Peyer's patch (tissue), 4 donors: ENCODE measurements around the gene MKRN2OS. TPM values are rescaled to one million over a fixed set of nuclear protein-coding genes. Genes with fewer than 3 reads are reported as not detected.

ENCODE experiments used
- DNase-seq, 3 donors: peaks; one replicate each; pipeline ENCODE4 v3.0.0-alpha.2; 2017 to 2019
- H3K27ac ChIP-seq, 4 donors: fragments of 200-600 bp; sonication (generic); one replicate each; pipeline ENCODE4 v1.5.1; 2016 to 2019
- H3K27me3 ChIP-seq, 2 donors: fragments of 200-600 bp; sonication (generic); one replicate each; pipeline ENCODE4 v1.5.1; 2019
- H3K36me3 ChIP-seq, 3 donors: fragments of 200-600 bp; sonication (generic); one replicate each; pipeline ENCODE4 v1.5.1; 2016 to 2019
- H3K4me1 ChIP-seq, 4 donors: fragments of 200-600 bp; sonication (generic); one replicate each; pipeline ENCODE4 v1.5.1; 2016 to 2019
- H3K4me3 ChIP-seq, 4 donors: fragments of 200-600 bp; sonication (generic); 1 replicate in 3 of 4; 2 replicates in 1 of 4; pipeline ENCODE4 v1.5.1; 2016 to 2019; ENCODE audit warnings: mild to moderate bottlenecking in 1 of 4
- H3K9me3 ChIP-seq, 4 donors: fragments of 200-600 bp; sonication (generic); one replicate each; pipeline ENCODE4 v1.5.1; 2016 to 2019; ENCODE audit warnings: mild to moderate bottlenecking in 1 of 4
- POLR2A ChIP-seq, 2 donors: fragments of 450-650 bp; IDR thresholded peaks; one replicate each; pipeline ENCODE4 v1.5.1; 2017; ENCODE audit warnings: antibody characterized with exemption in 2 of 2, mild to moderate bottlenecking in 2 of 2, moderate library complexity in 2 of 2
- total RNA-seq, 4 donors: library from RNA; depleted of rRNA; stranded (reverse); fragments of >200 nt; gene quantifications; one replicate each; pipeline ENCODE4 v1.1.0, GENCODE V29; 2016
- TF ChIP-seq, protein P1 (sequence below), 6 experiments: fragments of 450-650 bp in 4 of 6; fragments of 200-600 bp in 2 of 6; sonication (generic) in 1 of 6; IDR thresholded peaks; one replicate each; pipeline ENCODE4 v1.5.1; 2017 to 2019; ENCODE audit warnings: antibody characterized with exemption in 6 of 6, mild to moderate bottlenecking in 3 of 6, moderate library complexity in 1 of 6

Gene MKRN2OS
- total RNA-seq, 4 donors from 2014 or later = 6.6 to 17.2 (median 9.6) TPM

DNA sequence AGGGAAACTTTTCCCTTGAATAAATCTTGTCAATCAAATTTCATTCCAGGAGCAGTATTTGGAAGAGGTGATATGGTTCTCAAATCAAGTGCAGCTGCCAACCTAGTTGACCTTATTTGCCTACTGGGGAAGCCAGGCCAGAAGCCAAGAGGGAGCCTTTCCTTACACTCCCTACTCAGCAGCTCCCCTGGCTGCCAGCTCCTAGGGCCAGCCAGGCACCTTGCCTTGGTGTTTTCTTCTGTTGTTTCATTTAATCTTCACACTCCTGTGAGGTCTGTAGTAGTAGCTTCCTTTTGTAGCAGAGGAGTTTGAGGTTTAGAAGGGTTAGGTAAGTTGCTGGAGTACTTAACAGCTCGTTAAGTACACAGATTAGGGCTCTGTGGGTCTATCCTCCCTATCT lies 22.6 kb downstream of the MKRN2OS start:
- TF ChIP-seq POLR2A (IDR thresholded peaks at IDR 0.05) = no peak
- H3K4me3 ChIP-seq = no peak overlapping the region
- no peaks in the 10 kb centered on the region for H3K9me3 ChIP-seq
- no peaks in the 10 kb centered on the region for H3K27me3 ChIP-seq
- H3K4me1 ChIP-seq = no peaks in the 10 kb centered on the region
- H3K27ac ChIP-seq = no peak overlapping the region
- no peak for DNase-seq
- peaks cover 0 to 14% (median 0%) of the 10 kb centered on the region in 3 donors for H3K36me3 ChIP-seq

DNA sequence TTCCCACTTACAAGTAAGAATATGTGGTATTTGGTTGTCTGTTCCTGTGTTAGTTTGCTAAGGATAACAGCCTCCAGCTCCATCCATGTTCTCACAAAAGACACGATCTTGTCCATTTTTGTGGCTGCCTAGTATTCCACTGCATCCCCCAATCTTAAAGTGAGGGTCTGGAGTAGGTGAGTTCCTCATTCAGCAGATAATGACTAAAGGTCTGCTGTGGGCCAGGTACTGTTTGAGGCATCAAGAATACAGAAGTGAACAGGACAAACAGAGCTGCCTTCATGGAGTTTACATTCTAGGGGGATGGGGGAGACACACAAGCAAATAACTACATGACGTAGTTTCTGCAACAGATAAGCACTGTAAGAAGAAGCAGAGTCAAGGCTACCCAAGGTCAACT lies 24.3 kb downstream of the MKRN2OS start:
- peaks cover 0 to 9% (median 0%) of the 10 kb centered on the region in 3 donors for H3K36me3 ChIP-seq
- no peak overlapping the region for H3K4me3 ChIP-seq
- no peaks in the 10 kb centered on the region for H3K27me3 ChIP-seq
- DNase-seq = no peak
- no peaks in the 10 kb centered on the region for H3K4me1 ChIP-seq
- no peak overlapping the region for H3K27ac ChIP-seq
- no peak for TF ChIP-seq POLR2A (IDR thresholded peaks at IDR 0.05)
- TF ChIP-seq, protein P1, sequence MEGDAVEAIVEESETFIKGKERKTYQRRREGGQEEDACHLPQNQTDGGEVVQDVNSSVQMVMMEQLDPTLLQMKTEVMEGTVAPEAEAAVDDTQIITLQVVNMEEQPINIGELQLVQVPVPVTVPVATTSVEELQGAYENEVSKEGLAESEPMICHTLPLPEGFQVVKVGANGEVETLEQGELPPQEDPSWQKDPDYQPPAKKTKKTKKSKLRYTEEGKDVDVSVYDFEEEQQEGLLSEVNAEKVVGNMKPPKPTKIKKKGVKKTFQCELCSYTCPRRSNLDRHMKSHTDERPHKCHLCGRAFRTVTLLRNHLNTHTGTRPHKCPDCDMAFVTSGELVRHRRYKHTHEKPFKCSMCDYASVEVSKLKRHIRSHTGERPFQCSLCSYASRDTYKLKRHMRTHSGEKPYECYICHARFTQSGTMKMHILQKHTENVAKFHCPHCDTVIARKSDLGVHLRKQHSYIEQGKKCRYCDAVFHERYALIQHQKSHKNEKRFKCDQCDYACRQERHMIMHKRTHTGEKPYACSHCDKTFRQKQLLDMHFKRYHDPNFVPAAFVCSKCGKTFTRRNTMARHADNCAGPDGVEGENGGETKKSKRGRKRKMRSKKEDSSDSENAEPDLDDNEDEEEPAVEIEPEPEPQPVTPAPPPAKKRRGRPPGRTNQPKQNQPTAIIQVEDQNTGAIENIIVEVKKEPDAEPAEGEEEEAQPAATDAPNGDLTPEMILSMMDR (IDR thresholded peaks at IDR 0.05) = no peak
- no peaks in the 10 kb centered on the region for H3K9me3 ChIP-seq

DNA sequence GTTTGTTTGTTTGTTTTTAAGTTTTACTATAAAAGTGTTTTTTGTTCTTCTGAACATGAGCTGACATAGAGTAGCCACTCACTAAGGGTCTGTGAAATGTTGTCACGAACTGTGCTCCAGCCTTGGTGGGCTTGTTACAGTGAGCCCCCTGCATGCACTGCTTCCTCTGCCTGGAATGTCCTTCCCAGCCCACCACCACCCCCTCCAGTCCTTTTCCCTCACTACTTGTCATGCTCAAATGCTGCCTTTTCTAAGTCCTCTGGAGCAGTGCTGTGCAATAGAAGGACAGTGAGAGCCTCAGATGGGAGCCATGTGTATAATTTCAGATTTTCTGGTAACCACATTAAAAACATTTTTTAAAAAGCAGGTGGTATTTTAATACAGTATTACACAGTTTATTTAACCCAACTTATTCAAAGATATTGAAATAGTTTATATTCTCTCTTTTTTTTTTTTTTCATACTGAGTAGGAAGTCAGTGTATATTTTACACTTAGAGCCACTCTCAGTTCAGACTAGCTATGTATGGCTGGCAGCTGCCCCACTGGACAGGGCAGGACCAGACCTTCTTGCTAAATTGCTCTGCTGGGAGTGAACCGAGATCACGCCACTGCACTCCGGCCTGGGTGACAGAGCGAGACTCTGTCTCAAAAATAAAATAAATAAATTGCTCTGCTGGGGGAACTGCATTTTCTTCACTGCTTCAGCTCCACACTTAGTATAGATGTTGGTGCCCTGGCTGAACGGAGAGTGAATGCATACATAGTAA lies 26.9 kb downstream of the MKRN2OS start:
- Histone ChIP-seq H3K4me3 (no peak overlapping the region), H3K27ac (no peak overlapping the region), H3K9me3 (no peaks in the 10 kb centered on the region), H3K4me1 (no peaks in the 10 kb centered on the region), H3K36me3 (peaks cover 0 to 6% (median 0%) of the 10 kb centered on the region in 3 donors), H3K27me3 (no peaks in the 10 kb centered on the region)
- DNase-seq = no peak
- TF ChIP-seq, protein P1 (IDR thresholded peaks at IDR 0.05) = no peak
- TF ChIP-seq POLR2A (IDR thresholded peaks at IDR 0.05) = no peak

DNA sequence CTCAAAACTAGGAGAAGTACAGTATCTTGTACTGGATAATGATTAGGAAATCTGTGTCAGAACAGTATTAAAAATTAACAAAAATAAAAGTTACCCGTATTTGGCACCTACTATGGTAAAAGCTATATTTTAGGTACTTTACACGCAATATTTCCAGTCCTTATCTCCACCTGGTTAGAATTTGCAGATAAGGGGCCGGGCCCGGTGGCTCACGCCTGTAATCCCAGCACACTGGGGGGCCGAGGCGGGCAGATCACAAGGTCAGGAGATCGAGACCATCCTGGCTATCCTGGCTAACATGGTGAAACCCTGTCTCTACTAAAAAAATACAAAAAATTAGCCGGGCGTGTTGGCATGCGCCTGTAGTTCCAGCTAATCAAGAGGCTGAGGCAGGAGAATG lies 28.4 kb downstream of the MKRN2OS start:
- no peak for DNase-seq
- Histone ChIP-seq H3K27ac (no peak overlapping the region), H3K36me3 (no peaks in the 10 kb centered on the region), H3K4me3 (no peak overlapping the region), H3K27me3 (no peaks in the 10 kb centered on the region), H3K4me1 (no peaks in the 10 kb centered on the region), H3K9me3 (no peaks in the 10 kb centered on the region)
- no peak for TF ChIP-seq POLR2A (IDR thresholded peaks at IDR 0.05)
- TF ChIP-seq, protein P1 (IDR thresholded peaks at IDR 0.05) = no peak

DNA sequence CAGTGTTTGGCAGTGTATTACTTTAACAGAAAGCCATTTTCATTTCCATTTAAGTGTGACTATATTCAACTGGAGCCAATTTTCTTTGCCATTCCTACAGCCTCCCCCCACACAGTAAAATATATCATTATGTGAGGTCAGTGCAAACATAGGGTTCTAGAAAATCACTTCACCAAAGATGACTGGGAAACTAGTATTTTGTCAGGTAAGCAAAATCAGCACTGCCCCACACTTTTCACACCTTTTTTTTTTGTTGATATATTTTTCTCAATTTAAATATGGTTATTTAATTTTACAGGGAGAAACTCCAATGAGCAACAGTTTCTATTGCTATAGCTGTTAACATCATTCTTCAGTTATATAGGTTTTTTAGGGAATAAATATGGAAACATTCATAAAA lies 29.7 kb downstream of the MKRN2OS start:
- H3K4me1 ChIP-seq = no peaks in the 10 kb centered on the region
- H3K27me3 ChIP-seq = no peaks in the 10 kb centered on the region
- no peak for DNase-seq
- no peak overlapping the region for H3K27ac ChIP-seq
- TF ChIP-seq POLR2A (IDR thresholded peaks at IDR 0.05) = no peak
- TF ChIP-seq, protein P1 (IDR thresholded peaks at IDR 0.05) = no peak
- H3K9me3 ChIP-seq = no peaks in the 10 kb centered on the region
- H3K36me3 ChIP-seq = no peaks in the 10 kb centered on the region
- no peak overlapping the region for H3K4me3 ChIP-seq

DNA sequence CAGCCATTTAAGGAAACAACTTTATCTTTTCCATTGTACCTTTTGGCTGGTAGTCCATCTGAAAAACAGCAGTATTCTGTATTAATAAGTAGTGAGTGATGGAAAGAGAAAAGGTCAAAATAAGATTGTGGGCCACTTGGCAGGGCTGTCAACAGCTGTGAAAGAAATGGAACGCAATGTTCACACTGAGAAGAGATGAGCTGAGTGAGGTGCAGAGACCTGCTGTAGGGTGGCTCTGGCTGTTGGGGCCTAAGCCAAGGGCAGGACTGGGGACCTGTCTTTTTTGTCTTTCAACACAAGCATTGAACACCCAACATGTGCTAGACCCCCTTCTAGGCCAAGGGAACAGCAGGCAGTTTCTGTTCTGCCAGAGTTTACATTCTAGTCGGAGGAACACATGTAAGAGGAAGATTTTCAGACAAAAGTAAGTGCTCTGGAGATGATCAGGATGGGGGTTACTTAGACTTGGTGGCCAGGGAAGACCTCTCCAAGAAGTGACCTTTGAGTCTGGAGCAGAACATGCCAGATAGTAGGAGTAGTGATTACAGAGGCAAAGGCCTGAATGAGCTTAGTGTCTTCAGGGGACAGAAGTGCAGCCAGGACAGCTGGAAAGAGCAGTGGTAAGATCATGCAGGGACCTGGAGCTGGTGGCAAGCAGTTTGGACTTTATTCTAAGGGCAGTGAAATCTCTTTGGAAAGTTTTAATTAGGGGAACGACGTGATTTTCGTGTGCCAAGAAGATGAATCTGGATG lies 31.4 kb downstream of the MKRN2OS start:
- Histone ChIP-seq H3K9me3 (no peaks in the 10 kb centered on the region), H3K4me1 (no peaks in the 10 kb centered on the region), H3K27ac (no peak overlapping the region), H3K27me3 (no peaks in the 10 kb centered on the region), H3K36me3 (peaks cover 0 to 8% (median 0%) of the 10 kb centered on the region in 3 donors), H3K4me3 (no peak overlapping the region)
- TF ChIP-seq, protein P1 (IDR thresholded peaks at IDR 0.05) = no peak
- no peak for TF ChIP-seq POLR2A (IDR thresholded peaks at IDR 0.05)
- no peak for DNase-seq
